H7 (cell line): ENCODE results near the gene CHRNA3. TPM values are rescaled to one million over a fixed set of nuclear protein-coding genes. Genes with fewer than 3 reads are reported as not detected.
A peak's percentile ranks its signal among the peaks of the same experiment; 100 is the strongest.

Experiments
- DNase-seq: peaks from one replicate; pipeline ENCODE4 v3.0.0; 2012
- H3K27me3 ChIP-seq: 2 replicates; pipeline ENCODE4 v1.6.0; 2011; ENCODE audit warnings: mild to moderate bottlenecking, low read length; ENCODE audit not compliant: control insufficient read depth, insufficient read depth
- H3K36me3 ChIP-seq: replicated peaks from 2 replicates; pipeline ENCODE4 v1.5.1; 2011; ENCODE audit warnings: low read length; ENCODE audit not compliant: control insufficient read depth, insufficient read depth
- H3K4me3 ChIP-seq: 2 replicates; pipeline ENCODE4 v1.5.1; 2011; ENCODE audit warnings: low read depth, mild to moderate bottlenecking, control low read depth, low read length, moderate library complexity; ENCODE audit not compliant: insufficient read depth
- total RNA-seq: library from RNA; depleted of rRNA; stranded (reverse); fragments of >200 nt; shearing (Covaris generic); gene quantifications from 2 replicates; pipeline ENCODE4 v1.2.3, GENCODE V29; 2014

CHRNA3 gene
- total RNA-seq, 1 experiment from 2014 or later, result 2.6 TPM

GRCh38 chr15:78628227-78628626 lies 7.4 kb upstream of the CHRNA3 start:
- no peaks in the 10 kb centered on the region for H3K36me3 ChIP-seq
- no peak for DNase-seq
- no peaks in the 10 kb centered on the region for H3K27me3 ChIP-seq
- no peak overlapping the region for H3K4me3 ChIP-seq

GRCh38 chr15:78627348-78627747 lies 6.6 kb upstream of the CHRNA3 start:
- Histone ChIP-seq H3K27me3 (peaks cover 1% of the 10 kb centered on the region), H3K4me3 (no peak overlapping the region), H3K36me3 (no peaks in the 10 kb centered on the region)
- DNase-seq, result no peak

- no peak for DNase-seq
- peaks cover 10% of the 10 kb centered on the region for H3K27me3 ChIP-seq
These were observed 5.7 kb upstream of the CHRNA3 start for GRCh38 chr15:78626381-78626995.

GRCh38 chr15:78625606-78626280 lies 4.9 kb upstream of the CHRNA3 start:
- DNase-seq, result peak; percentile 24
- Histone ChIP-seq H3K36me3 (no peaks in the 10 kb centered on the region), H3K27me3 (peaks cover 16% of the 10 kb centered on the region), H3K4me3 (no peak overlapping the region)

More at GRCh38 chr15:78626381-78626995, 5.7 kb upstream of the CHRNA3 start:
- H3K36me3 ChIP-seq, result no peaks in the 10 kb centered on the region
- H3K4me3 ChIP-seq, result no peak overlapping the region

- H3K36me3 ChIP-seq, result no peaks in the 10 kb centered on the region
- H3K4me3 ChIP-seq, result no peak overlapping the region
- DNase-seq, result peak; percentile 28
- peaks cover 24% of the 10 kb centered on the region for H3K27me3 ChIP-seq
These were observed 4.1 kb upstream of the CHRNA3 start for GRCh38 chr15:78624651-78625590.

- H3K27me3 ChIP-seq, result peaks cover 34% of the 10 kb centered on the region
- no peaks in the 10 kb centered on the region for H3K36me3 ChIP-seq
- no peak for DNase-seq
- H3K4me3 ChIP-seq, result no peak overlapping the region
These were observed 3.1 kb upstream of the CHRNA3 start for GRCh38 chr15:78623786-78624497.

- DNase-seq, result no peak
- Histone ChIP-seq H3K27me3 (peaks cover 36% of the 10 kb centered on the region), H3K36me3 (no peaks in the 10 kb centered on the region), H3K4me3 (no peak overlapping the region)
These were observed 1.1 kb upstream of the CHRNA3 start for GRCh38 chr15:78621810-78622402.

- Histone ChIP-seq H3K4me3 (peak overlapping the region; percentile 63), H3K27me3 (peaks cover 36% of the 10 kb centered on the region)
- DNase-seq, result peak; percentile 92
These were observed 722 bp downstream of the CHRNA3 start for GRCh38 chr15:78620021-78620526.

GRCh38 chr15:78619022-78619950 lies 1.5 kb downstream of the CHRNA3 start:
- peak overlapping the region; percentile 63 for H3K4me3 ChIP-seq

More at GRCh38 chr15:78620021-78620526, 722 bp downstream of the CHRNA3 start:
- H3K36me3 ChIP-seq, result no peaks in the 10 kb centered on the region

GRCh38 chr15:78618490-78618934 lies 2.3 kb downstream of the CHRNA3 start:
- Histone ChIP-seq H3K36me3 (no peaks in the 10 kb centered on the region), H3K27me3 (peaks cover 36% of the 10 kb centered on the region), H3K4me3 (no peak overlapping the region)
- peak; percentile 88 for DNase-seq

More at GRCh38 chr15:78619022-78619950, 1.5 kb downstream of the CHRNA3 start:
- peak; percentile 78 for DNase-seq
- peaks cover 36% of the 10 kb centered on the region for H3K27me3 ChIP-seq
- no peaks in the 10 kb centered on the region for H3K36me3 ChIP-seq

- H3K4me3 ChIP-seq, result no peak overlapping the region
- peaks cover 36% of the 10 kb centered on the region for H3K27me3 ChIP-seq
- DNase-seq, result no peak
- no peaks in the 10 kb centered on the region for H3K36me3 ChIP-seq
These were observed 2.7 kb downstream of the CHRNA3 start for GRCh38 chr15:78618064-78618463.

- no peaks in the 10 kb centered on the region for H3K36me3 ChIP-seq
- DNase-seq, result peak; percentile 6
- H3K27me3 ChIP-seq, result peaks cover 36% of the 10 kb centered on the region
- H3K4me3 ChIP-seq, result no peak overlapping the region
These were observed 3.3 kb downstream of the CHRNA3 start for GRCh38 chr15:78617516-78617915.

- peak; percentile 8 for DNase-seq
- Histone ChIP-seq H3K4me3 (no peak overlapping the region), H3K36me3 (no peaks in the 10 kb centered on the region)
These were observed 3.7 kb downstream of the CHRNA3 start for GRCh38 chr15:78617076-78617475.

More at GRCh38 chr15:78617076-78617475, 3.7 kb downstream of the CHRNA3 start:
- H3K27me3 ChIP-seq, result peaks cover 32% of the 10 kb centered on the region
